Measurements from ENCODE around the gene RAD51D.
"Not testable (repeated sequence)": the region's sequence is repeated elsewhere in the genome, so short reads cannot be mapped to it uniquely, and the experiment has no call there.

RAD51D gene

GRCh38 chr17:35065880-35066279, 53.8 kb downstream of the RAD51D start:
- DNase-seq (ENCODE audit: low read depth, low spot score), result no peak

- no peak for DNase-seq (ENCODE audit: low read depth, low spot score)
These were observed 55.0 kb downstream of the RAD51D start for GRCh38 chr17:35064516-35065215.

- DNase-seq (ENCODE audit: low read depth, low spot score), result peak; percentile 70
These were observed 56.0 kb downstream of the RAD51D start, which contains the start of gene RFFL for GRCh38 chr17:35063514-35064223. RFFL (minus strand) TSS chr17:35063707; CDS start chr17:35026553, 37,154 bp downstream.

GRCh38 chr17:35062308-35062707, 57.4 kb downstream of the RAD51D start:
- DNase-seq (ENCODE audit: low read depth, low spot score), result no peak

GRCh38 chr17:35057332-35057915, 62.2 kb downstream of the RAD51D start:
- no peak for DNase-seq (ENCODE audit: low read depth, low spot score)

GRCh38 chr17:35056013-35056412, 63.6 kb downstream of the RAD51D start:
- no peak for DNase-seq (ENCODE audit: low read depth, low spot score)

- DNase-seq (ENCODE audit: low read depth, low spot score), result no peak
These were observed 66.5 kb downstream of the RAD51D start for GRCh38 chr17:35053204-35053603.

- no peak for DNase-seq (ENCODE audit: low read depth, low spot score)
These were observed 66.9 kb downstream of the RAD51D start for GRCh38 chr17:35052780-35053179.

- no peak for DNase-seq (ENCODE audit: low read depth, low spot score)
These were observed 67.4 kb downstream of the RAD51D start for GRCh38 chr17:35052241-35052610.

GRCh38 chr17:35051579-35052240, 68.0 kb downstream of the RAD51D start:
- no peak for DNase-seq (ENCODE audit: low read depth, low spot score)

- DNase-seq (ENCODE audit: low read depth, low spot score), result no peak
These were observed 68.5 kb downstream of the RAD51D start for GRCh38 chr17:35051183-35051578.

- DNase-seq (ENCODE audit: low read depth, low spot score), result no peak
These were observed 69.5 kb downstream of the RAD51D start for GRCh38 chr17:35050170-35050569.

- no peak for DNase-seq (ENCODE audit: low read depth, low spot score)
These were observed 70.8 kb downstream of the RAD51D start for GRCh38 chr17:35048685-35049379.

- DNase-seq (ENCODE audit: low read depth, low spot score), result peak; percentile 33
These were observed 72.8 kb downstream of the RAD51D start for GRCh38 chr17:35046740-35047283.

- DNase-seq (ENCODE audit: low read depth, low spot score), result no peak
These were observed 73.4 kb downstream of the RAD51D start for GRCh38 chr17:35046245-35046644.

GRCh38 chr17:35045458-35045979, 74.1 kb downstream of the RAD51D start:
- not testable (repeated sequence) for DNase-seq (ENCODE audit: low read depth, low spot score)

GRCh38 chr17:35044181-35044580, 75.5 kb downstream of the RAD51D start:
- DNase-seq (ENCODE audit: low read depth, low spot score), result no peak
